GM23338 (cell line): ENCODE measurements around the gene SOAT1. TPM values are rescaled to one million over a fixed set of nuclear protein-coding genes. Genes with fewer than 3 reads are reported as not detected.

Source experiments
- ATAC-seq: fragments of 200-7000 bp; cut with Tn5 transposase; 3 replicates; pipeline ENCODE4 v1.9.1; 2020
- DNase-seq: peaks from one replicate; pipeline ENCODE4 v3.0.0-alpha.2; 2015; ENCODE audit warnings: low spot score
- H2AFZ ChIP-seq: fragments of 200-600 bp; sonication (generic); 2 replicates; pipeline ENCODE4 v1.8.0; 2016; ENCODE audit warnings: antibody characterized with exemption, mild to moderate bottlenecking, moderate library complexity
- H3F3A ChIP-seq: fragments of 200-600 bp; sonication (generic); replicated peaks from 2 replicates; pipeline ENCODE4 v1.8.0; 2017; ENCODE audit warnings: antibody characterized with exemption, mixed run types, low read depth
- H3K27ac ChIP-seq: fragments of 200-600 bp; sonication (generic); 2 replicates; pipeline ENCODE4 v1.6.1; 2016; ENCODE audit warnings: low read depth
- H3K27me3 ChIP-seq: fragments of 200-600 bp; sonication (generic); 2 replicates; pipeline ENCODE4 v1.8.0; 2016; ENCODE audit warnings: mild to moderate bottlenecking, mixed run types, moderate library complexity; ENCODE audit not compliant: insufficient read depth
- H3K36me3 ChIP-seq: fragments of 200-600 bp; sonication (generic); 2 replicates; pipeline ENCODE4 v1.8.0; 2016; ENCODE audit warnings: mild to moderate bottlenecking; ENCODE audit not compliant: insufficient read depth
- H3K4me1 ChIP-seq: fragments of 200-600 bp; sonication (generic); 2 replicates; pipeline ENCODE4 v1.8.0; 2016; ENCODE audit warnings: mild to moderate bottlenecking, moderate library complexity; ENCODE audit not compliant: insufficient read depth
- H3K4me2 ChIP-seq: fragments of 200-600 bp; sonication (generic); 2 replicates; pipeline ENCODE4 v1.7.1; 2017; ENCODE audit warnings: mixed run types
- H3K4me3 ChIP-seq: fragments of 200-600 bp; sonication (generic); 2 replicates; pipeline ENCODE4 v1.6.1; 2016; ENCODE audit warnings: mixed run types
- H3K79me2 ChIP-seq: fragments of 200-600 bp; sonication (generic); replicated peaks from 2 replicates; pipeline ENCODE4 v1.8.0; 2017; ENCODE audit warnings: mild to moderate bottlenecking; ENCODE audit not compliant: insufficient read depth
- H3K9me2 ChIP-seq: fragments of 200-600 bp; sonication (generic); 2 replicates; pipeline ENCODE4 v1.8.0; 2017; ENCODE audit not compliant: insufficient read depth
- H4K20me1 ChIP-seq: fragments of 200-600 bp; sonication (generic); replicated peaks from 2 replicates; pipeline ENCODE4 v1.8.0; 2017; ENCODE audit warnings: mild to moderate bottlenecking; ENCODE audit not compliant: insufficient read depth
- H3K27ac Mint-ChIP-seq: 2 replicates; pipeline ENCODE4 v1.8.0; 2020; ENCODE audit warnings: inconsistent platforms, mild to moderate bottlenecking, moderate library complexity, mixed read lengths
- H3K27me3 Mint-ChIP-seq: 3 replicates; pipeline ENCODE4 v1.8.0; 2022; ENCODE audit warnings: low read depth, mild to moderate bottlenecking, moderate library complexity, mixed read lengths, inconsistent platforms; ENCODE audit not compliant: insufficient read depth, poor library complexity
- H3K36me3 Mint-ChIP-seq: 3 replicates; pipeline ENCODE4 v1.8.0; 2021; ENCODE audit warnings: low read depth, mild to moderate bottlenecking, inconsistent platforms, moderate library complexity, mixed read lengths
- H3K4me1 Mint-ChIP-seq: 3 replicates; pipeline ENCODE4 v1.8.0; 2020; ENCODE audit warnings: mild to moderate bottlenecking, inconsistent platforms, mixed read lengths
- H3K4me3 Mint-ChIP-seq: 3 replicates; pipeline ENCODE4 v1.8.0; 2021; ENCODE audit warnings: moderate library complexity, mild to moderate bottlenecking, inconsistent platforms, mixed read lengths
- H3K9me3 Mint-ChIP-seq: 3 replicates; pipeline ENCODE4 v1.8.0; 2020; ENCODE audit warnings: moderate library complexity, mild to moderate bottlenecking, inconsistent platforms, mixed read lengths
- CREB1 ChIP-seq: fragments of 250-450 bp; sonication (Bioruptor Pico); IDR thresholded peaks from 2 replicates; pipeline ENCODE4 v1.5.0; 2020; ENCODE audit warnings: low read depth, mild to moderate bottlenecking, moderate library complexity
- CTCF ChIP-seq, 2 experiments: fragments of 200-600 bp in 1 of 2; sonication (generic) in 1 of 2; conservative IDR thresholded peaks; 2 replicates each; pipeline versions ENCODE4 v1.5.1 to v1.6.1; 2016 to 2017; ENCODE audit warnings: antibody characterized with exemption in 2 of 2, low read depth in 2 of 2, mild to moderate bottlenecking in 2 of 2, moderate library complexity in 1 of 2
- POLR2AphosphoS5 ChIP-seq: IDR thresholded peaks from 2 replicates; pipeline ENCODE4 v1.6.1; 2016; ENCODE audit warnings: antibody characterized with exemption, low read depth
- REST ChIP-seq: IDR thresholded peaks from one replicate; pipeline ENCODE4 v1.6.1; 2018; ENCODE audit warnings: antibody characterized with exemption; ENCODE audit not compliant: unreplicated experiment
- STAT1 ChIP-seq: IDR thresholded peaks from one replicate; pipeline ENCODE4 v1.6.1; 2016; ENCODE audit warnings: antibody characterized with exemption; ENCODE audit not compliant: unreplicated experiment
- ZNF462 ChIP-seq: fragments of 250-450 bp; sonication (Bioruptor Pico); IDR thresholded peaks from 2 replicates; pipeline ENCODE4 v1.5.0; 2020; ENCODE audit warnings: mild to moderate bottlenecking, moderate library complexity
- polyA plus RNA-seq: library from polyadenylated mRNA; unstranded; fragments of >200 nt; fragmentation: Nextera tagmentation; extraction: Ambion mirVana; gene quantifications from 2 replicates; pipeline ENCODE4 v1.2.1, GENCODE V29; 2016
- total RNA-seq: library from RNA; depleted of rRNA; stranded (reverse); fragments of >200 nt; shearing (Covaris generic); gene quantifications from 2 replicates; pipeline ENCODE4 v1.2.3, GENCODE V29; 2014

The SOAT1 gene
- total and polyA plus RNA-seq, 2 experiments from 2014 or later, result 1.3 to 2.6 TPM

GRCh38 chr1:179318491-179318890 is 24.9 kb downstream of the SOAT1 start (continued):
- TF ChIP-seq ZNF462 (CRISPR knock-in tag) (no peak), CREB1 (no peak)

- H3K36me3 Mint-ChIP-seq, result no peaks in the 10 kb centered on the region
- no peak overlapping the region for H3K27ac Mint-ChIP-seq
- peaks cover 9% of the 10 kb centered on the region for H3K4me1 Mint-ChIP-seq
- H3K4me3 Mint-ChIP-seq, result no peak overlapping the region
- Histone ChIP-seq H3K36me3 (no peaks in the 10 kb centered on the region), H3K79me2 (no peaks in the 10 kb centered on the region), H3F3A (no peaks in the 10 kb centered on the region), H3K4me3 (no peak overlapping the region), H3K27ac (no peak overlapping the region), H3K9me2 (no peaks in the 10 kb centered on the region), H3K4me2 (no peak overlapping the region), H3K27me3 (no peaks in the 10 kb centered on the region), H2AFZ (no peak overlapping the region), H3K4me1 (peaks cover 7% of the 10 kb centered on the region; the same call in 1 of the 2 replicates), H4K20me1 (no peaks in the 10 kb centered on the region; the same call in 1 of the 2 replicates)
- no peak for TF ChIP-seq STAT1
- peaks cover 2% of the 10 kb centered on the region for H3K27me3 Mint-ChIP-seq
- no peak for DNase-seq
- no peak for ATAC-seq
- no peaks in the 10 kb centered on the region for H3K9me3 Mint-ChIP-seq
Observed at GRCh38 chr1:179321533-179322216, 28.1 kb downstream of the SOAT1 start.

- Histone ChIP-seq H3F3A (no peaks in the 10 kb centered on the region), H3K79me2 (no peaks in the 10 kb centered on the region), H3K4me1 (peaks cover 7% of the 10 kb centered on the region; the same call in 1 of the 2 replicates), H3K27ac (no peak overlapping the region), H3K4me3 (no peak overlapping the region), H3K9me2 (no peaks in the 10 kb centered on the region), H3K4me2 (no peak overlapping the region), H2AFZ (no peak overlapping the region), H3K27me3 (no peaks in the 10 kb centered on the region), H4K20me1 (no peaks in the 10 kb centered on the region; the same call in 1 of the 2 replicates), H3K36me3 (no peaks in the 10 kb centered on the region)
- Mint-ChIP-seq H3K4me3 (no peak overlapping the region), H3K27me3 (no peaks in the 10 kb centered on the region), H3K36me3 (no peaks in the 10 kb centered on the region), H3K9me3 (no peaks in the 10 kb centered on the region), H3K27ac (no peak overlapping the region), H3K4me1 (peaks cover 9% of the 10 kb centered on the region)
- DNase-seq (no peak), ATAC-seq (no peak)
- no peak for TF ChIP-seq REST
- no peak for TF ChIP-seq POLR2AphosphoS5
- TF ChIP-seq CTCF (conservative IDR thresholded peaks at IDR 0.05; ENCODE audit: low read depth in 2 of 2), result no peak
Observed at GRCh38 chr1:179322557-179322956, 29.0 kb downstream of the SOAT1 start.
